ENCODE measurements around the gene SYNCRIP.
"Not testable (repeated sequence)": the region's sequence is repeated elsewhere in the genome, so short reads cannot be mapped to it uniquely, and the experiment has no call there.

SYNCRIP gene

GRCh38 chr6:85612690-85613474 is 29.8 kb downstream of the SYNCRIP start:
- in situ Hi-C loops (cut with HindIII; ENCODE audit: low pct_ligation_motif_present, low pct_unique_long_range_greater_than_20kb, low sequenced_read_pairs): no loop called here
- DNase-seq: peak; percentile 56

DNA sequence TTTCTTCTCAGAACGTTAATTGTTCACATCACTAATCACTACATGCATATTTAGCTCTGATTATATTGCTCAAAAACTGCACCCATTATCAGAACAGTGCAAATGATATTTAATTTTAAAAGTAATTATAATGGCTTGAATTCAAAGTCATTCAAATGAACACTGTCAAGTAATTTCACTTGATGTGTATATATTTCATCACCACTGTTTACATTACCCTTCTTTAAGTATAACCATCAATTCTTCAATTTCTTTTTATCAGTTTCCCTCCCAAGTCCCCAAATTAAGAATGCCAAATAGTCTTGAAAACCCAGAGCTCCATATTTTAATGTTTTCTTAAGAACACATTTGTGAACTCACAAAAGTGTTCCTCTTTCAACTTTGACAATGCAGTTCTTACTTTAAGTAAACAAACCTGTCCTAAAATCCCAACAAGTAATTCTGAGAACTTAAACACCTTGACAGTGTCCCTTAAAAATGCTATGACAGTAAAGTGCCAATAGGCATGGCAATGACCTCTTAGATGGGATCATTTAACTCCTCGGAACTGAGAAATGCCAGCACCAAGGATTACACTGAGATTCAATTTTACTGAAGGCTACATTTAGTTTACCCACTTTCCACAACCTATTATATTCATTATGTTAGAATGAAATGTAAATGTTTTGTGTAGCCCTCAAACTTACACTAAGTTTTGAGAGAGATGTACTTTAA is 32.3 kb downstream of the SYNCRIP start:
- no peak for DNase-seq
- in situ Hi-C loops (cut with HindIII; ENCODE audit: low pct_ligation_motif_present, low pct_unique_long_range_greater_than_20kb, low sequenced_read_pairs): no loop called here

GRCh38 chr6:85602100-85602499 is 40.6 kb downstream of the SYNCRIP start:
- in situ Hi-C loops (cut with HindIII; ENCODE audit: low pct_ligation_motif_present, low pct_unique_long_range_greater_than_20kb, low sequenced_read_pairs): no loop called here
- DNase-seq: no peak

- in situ Hi-C loops (cut with HindIII; ENCODE audit: low pct_ligation_motif_present, low pct_unique_long_range_greater_than_20kb, low sequenced_read_pairs): no loop called here
- no peak for DNase-seq
Observed at GRCh38 chr6:85600713-85601313, 41.9 kb downstream of the SYNCRIP start.

GRCh38 chr6:85594197-85594930 is 48.3 kb downstream of the SYNCRIP start:
- in situ Hi-C loops (cut with HindIII; ENCODE audit: low pct_ligation_motif_present, low pct_unique_long_range_greater_than_20kb, low sequenced_read_pairs): no loop called here
- DNase-seq: peak; percentile 21

DNA sequence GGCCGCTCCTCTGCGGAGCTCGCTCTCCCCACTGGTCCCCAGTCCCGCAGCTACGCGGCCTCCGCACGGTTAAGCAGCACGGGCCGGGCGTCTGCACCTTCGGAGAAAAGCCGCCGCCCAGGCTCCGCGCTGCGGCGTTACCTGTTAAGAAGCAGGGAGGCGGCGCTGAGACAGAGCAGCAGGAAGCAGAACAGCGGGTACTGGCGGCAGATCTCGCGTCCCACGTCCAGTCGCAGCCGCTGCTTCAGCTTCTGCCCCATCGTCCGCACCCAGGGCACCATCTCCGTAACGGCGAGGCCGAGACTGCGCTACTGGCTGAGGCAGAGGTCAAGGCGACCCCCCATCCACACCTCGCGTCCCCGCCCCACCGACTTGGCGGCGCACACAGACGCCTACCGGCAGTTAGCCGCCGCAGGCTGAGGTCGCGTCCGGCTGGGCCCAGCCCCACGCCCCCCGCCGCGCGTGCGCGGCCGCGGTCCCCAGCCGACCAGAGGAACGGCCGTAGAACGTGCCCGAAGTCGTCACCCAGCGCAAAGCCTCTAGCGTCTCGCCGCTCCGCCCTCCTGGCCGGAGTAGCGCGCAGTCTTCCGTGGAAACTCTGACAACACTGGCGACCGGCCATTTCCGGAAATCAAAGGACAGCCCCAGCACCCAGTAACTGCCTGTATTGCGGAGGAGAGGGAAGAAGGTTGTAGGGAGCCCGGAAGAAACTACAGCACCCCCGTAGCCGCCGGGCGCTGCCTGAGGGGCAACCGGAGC is 49.1 kb downstream of the SYNCRIP start, which contains the start of gene SNX14:
Gene SNX14, minus strand, starts transcription at position 421 of the 759 bp plus-strand sequence. Its CDS starts 140 bp downstream, at position 281.
- in situ Hi-C loops (cut with HindIII; ENCODE audit: low pct_ligation_motif_present, low pct_unique_long_range_greater_than_20kb, low sequenced_read_pairs): no loop called here

DNA sequence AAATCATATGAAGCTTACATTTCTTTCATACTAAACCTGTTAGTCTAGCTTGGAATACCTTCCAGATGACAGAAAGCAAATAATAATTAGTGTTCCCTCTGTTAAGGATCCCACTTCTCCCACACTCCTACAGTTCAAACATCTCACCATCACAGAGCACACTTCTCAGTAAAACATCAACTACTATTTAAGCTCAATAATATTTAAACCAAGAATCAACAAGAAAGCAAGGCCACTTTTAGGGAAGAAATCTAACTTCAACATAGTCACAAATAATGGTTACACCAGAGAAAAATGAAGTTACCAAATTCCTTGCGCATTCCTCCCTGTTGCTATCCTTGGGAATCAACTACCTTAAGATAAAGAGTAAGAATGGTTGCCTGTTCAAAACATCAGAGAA is 50.7 kb downstream of the SYNCRIP start:
- in situ Hi-C loops (cut with HindIII; ENCODE audit: low pct_ligation_motif_present, low pct_unique_long_range_greater_than_20kb, low sequenced_read_pairs): no loop called here
- DNase-seq: no peak

More for the DNA sequence above, 49.1 kb downstream of the SYNCRIP start, which contains the start of gene SNX14:
- DNase-seq: peak; percentile 93

DNA sequence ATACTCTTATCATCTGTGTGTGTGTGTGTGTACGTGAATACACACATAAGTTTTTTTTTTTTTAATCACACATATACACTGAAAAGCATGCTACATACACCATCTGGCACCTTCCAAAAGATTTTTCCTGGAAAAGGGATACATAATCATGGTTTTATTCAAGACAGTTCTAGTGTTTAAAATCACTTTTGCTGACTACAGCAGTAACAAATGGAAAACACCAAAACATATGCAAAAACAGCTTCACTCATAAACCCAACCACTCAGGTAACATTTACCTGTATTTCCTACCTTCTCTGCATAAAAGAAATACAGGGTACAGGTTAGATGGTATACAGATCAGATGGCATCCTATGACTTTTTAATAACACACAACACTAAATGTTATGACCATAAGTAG is 51.5 kb downstream of the SYNCRIP start:
- in situ Hi-C loops (cut with HindIII; ENCODE audit: low pct_ligation_motif_present, low pct_unique_long_range_greater_than_20kb, low sequenced_read_pairs): no loop called here
- no peak for DNase-seq

DNA sequence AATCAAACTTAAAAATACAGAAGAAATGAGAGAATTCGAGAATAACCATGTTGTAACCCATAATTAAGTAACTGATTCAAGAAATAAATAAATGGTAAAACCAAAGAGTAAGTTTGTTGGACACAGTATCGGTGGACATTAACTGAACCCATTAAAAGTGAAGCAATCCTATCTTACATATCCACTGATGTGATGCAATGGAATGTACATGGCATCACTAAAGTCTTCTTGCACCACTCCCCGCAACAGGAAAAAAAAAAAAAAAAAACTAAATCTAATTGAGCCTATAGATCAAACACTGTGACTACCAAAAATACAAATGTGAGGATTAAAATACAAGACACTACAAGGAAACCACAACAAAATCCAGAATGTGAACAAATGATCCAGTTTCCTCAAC is 56.9 kb downstream of the SYNCRIP start:
- DNase-seq: no peak
- in situ Hi-C loops (cut with HindIII; ENCODE audit: low pct_ligation_motif_present, low pct_unique_long_range_greater_than_20kb, low sequenced_read_pairs): no loop called here

GRCh38 chr6:85582832-85583231 is 59.9 kb downstream of the SYNCRIP start:
- DNase-seq; in situ Hi-C loops (cut with HindIII; ENCODE audit: low pct_ligation_motif_present, low pct_unique_long_range_greater_than_20kb, low sequenced_read_pairs): not testable (repeated sequence)

GRCh38 chr6:85581572-85581971 is 61.1 kb downstream of the SYNCRIP start:
- in situ Hi-C loops (cut with HindIII; ENCODE audit: low pct_ligation_motif_present, low pct_unique_long_range_greater_than_20kb, low sequenced_read_pairs): no loop called here
- no peak for DNase-seq

GRCh38 chr6:85580878-85581267 is 61.8 kb downstream of the SYNCRIP start:
- in situ Hi-C loops (cut with HindIII; ENCODE audit: low pct_ligation_motif_present, low pct_unique_long_range_greater_than_20kb, low sequenced_read_pairs): no loop called here
- peak; percentile 58 for DNase-seq

DNA sequence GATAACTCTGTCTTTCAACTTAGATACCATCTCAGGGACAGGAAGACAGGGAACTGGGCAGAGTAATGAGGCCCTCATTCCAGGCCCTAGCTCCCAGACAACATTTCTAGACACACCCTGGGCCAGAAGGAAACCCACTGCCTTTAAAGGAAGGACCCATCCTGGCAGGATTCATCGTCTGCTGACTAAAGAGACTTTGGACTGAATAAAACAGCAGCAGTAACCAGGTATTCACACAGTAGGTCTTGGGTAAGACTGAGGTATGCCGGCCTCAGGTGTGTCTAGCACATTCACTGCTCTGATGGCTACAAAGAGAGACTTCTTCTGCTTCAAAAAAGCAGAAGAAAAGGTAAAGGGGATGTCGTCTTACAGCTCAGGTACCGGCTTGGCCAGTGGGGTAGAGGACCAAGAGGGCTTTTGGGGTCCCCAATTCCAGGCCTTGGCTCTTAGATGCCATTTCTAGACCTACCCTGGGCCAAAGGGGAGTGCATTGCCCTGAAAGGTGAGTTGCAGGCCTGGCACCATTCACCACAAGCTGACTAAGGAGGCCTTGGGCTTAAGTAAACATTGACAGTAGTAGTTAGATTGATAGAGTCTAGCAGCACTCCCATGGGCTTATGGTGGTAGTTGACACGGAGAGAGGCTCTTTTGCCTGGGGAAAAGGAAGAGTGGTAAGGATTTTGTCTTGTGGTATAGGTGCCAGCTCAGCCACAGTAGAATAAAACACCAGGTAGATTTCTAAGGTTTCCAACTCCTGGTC is 62.4 kb downstream of the SYNCRIP start:
- DNase-seq: peak; percentile 18
- in situ Hi-C loops (cut with HindIII; ENCODE audit: low pct_ligation_motif_present, low pct_unique_long_range_greater_than_20kb, low sequenced_read_pairs): no loop called here

GRCh38 chr6:85579581-85579980 is 63.1 kb downstream of the SYNCRIP start:
- in situ Hi-C loops (cut with HindIII; ENCODE audit: low pct_ligation_motif_present, low pct_unique_long_range_greater_than_20kb, low sequenced_read_pairs): no loop called here

DNA sequence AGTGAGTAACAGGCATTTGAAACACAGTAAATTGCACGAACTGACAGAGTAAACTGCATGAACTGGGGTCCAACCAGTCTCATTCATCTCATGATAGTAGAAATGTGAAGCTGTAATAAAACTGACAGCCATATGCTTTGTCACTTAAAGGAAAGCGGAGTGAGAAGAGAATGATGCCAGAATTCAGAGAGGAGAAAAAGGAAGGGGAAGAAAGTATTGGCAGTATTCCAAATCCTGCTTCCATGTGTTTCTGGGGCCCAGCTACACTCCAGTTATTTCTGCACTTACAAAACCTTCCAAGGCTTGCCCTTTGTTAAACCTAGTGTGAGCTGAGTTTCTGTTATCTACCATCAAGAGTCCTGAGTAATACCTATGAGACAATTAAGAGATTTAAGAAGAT is 66.2 kb downstream of the SYNCRIP start:
- no peak for DNase-seq
- in situ Hi-C loops (cut with HindIII; ENCODE audit: low pct_ligation_motif_present, low pct_unique_long_range_greater_than_20kb, low sequenced_read_pairs): no loop called here

More at GRCh38 chr6:85579581-85579980, 63.1 kb downstream of the SYNCRIP start:
- DNase-seq: no peak

DNA sequence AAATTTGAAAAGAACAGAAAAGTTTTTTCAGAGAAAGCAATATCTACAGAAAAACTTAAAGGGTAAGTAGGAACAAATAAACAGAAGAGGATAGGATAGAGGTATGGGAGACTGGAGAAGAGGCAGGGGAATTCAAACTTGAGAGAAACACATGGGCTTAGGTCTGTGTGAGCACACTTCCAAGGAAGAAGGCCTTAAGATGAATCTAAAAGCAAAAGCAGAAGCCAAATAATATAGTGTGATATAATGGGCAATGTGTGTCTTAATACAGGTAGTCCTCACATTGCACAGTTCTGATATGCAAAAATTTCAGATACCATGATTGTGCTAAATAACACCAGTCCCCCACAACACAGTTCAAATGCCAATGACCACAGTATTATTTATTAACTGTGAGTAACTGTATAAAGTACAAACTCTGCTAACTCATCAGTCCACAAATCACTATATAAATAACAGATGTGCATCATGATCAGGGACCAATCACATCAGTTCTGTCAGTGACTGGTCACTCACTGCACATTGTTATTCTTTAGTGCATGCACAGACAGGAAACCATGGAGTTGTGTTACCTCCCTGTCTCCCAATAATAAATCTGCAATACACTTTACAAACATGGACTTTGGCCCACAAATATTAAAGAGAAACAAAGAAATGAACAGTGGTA is 67.6 kb downstream of the SYNCRIP start:
- in situ Hi-C loops (cut with HindIII; ENCODE audit: low pct_ligation_motif_present, low pct_unique_long_range_greater_than_20kb, low sequenced_read_pairs): no loop called here
- peak; percentile 67 for DNase-seq

- in situ Hi-C loops (cut with HindIII; ENCODE audit: low pct_ligation_motif_present, low pct_unique_long_range_greater_than_20kb, low sequenced_read_pairs): no loop called here
- peak; percentile 11 for DNase-seq
Observed at GRCh38 chr6:85569323-85569722, 73.4 kb downstream of the SYNCRIP start.
